ENCODE results near the gene ADAMTS6.

DNA sequence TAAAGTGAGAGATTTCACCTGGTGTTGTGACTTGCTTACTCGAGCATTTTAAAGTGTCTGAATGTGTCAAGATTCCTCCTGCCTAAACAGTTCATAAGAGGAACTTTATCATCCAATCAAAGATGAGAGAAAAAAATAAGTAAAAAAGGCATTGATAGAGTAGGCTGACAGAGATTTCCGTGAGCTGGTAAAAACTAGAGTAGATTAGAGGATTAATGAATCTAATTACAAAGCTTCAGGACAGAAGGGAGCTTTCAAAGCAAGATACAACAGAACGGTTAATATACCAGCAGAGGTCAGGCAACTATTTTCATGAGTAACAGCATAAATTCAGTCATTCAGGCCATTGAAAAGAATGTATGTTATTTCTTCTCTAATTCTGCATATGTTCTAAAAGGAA, 91.5 kb downstream of the ADAMTS6 start:
- TF ChIP-seq CTCF (IDR thresholded peaks at IDR 0.05) (no peak), POLR2A (IDR thresholded peaks at IDR 0.05) (no peak)

All from heart left ventricle (tissue), 13 donors.